Stomach smooth muscle (tissue), 2 donors: ENCODE data around the gene C3orf52.
"Not testable (repeated sequence)": the region's sequence is repeated elsewhere in the genome, so short reads cannot be mapped to it uniquely, and the experiment has no call there.

Experiments used
- H3K27ac ChIP-seq: one replicate; pipeline ENCODE4 v1.7.0; 2013; ENCODE audit warnings: mild to moderate bottlenecking, low read length, inconsistent platforms
- H3K27me3 ChIP-seq, 2 donors: one replicate each; pipeline ENCODE4 v1.7.0; 2013; ENCODE audit warnings: low read length in 2 of 2; ENCODE audit not compliant: insufficient read depth in 2 of 2, control insufficient read depth in 1 of 2
- H3K36me3 ChIP-seq, 2 donors: one replicate each; pipeline ENCODE4 v1.7.0; 2013; ENCODE audit warnings: low read length in 2 of 2; ENCODE audit not compliant: control insufficient read depth in 2 of 2, insufficient read depth in 2 of 2
- H3K4me1 ChIP-seq: one replicate; pipeline ENCODE4 v1.7.0; 2013; ENCODE audit warnings: low read length; ENCODE audit not compliant: control insufficient read depth, insufficient read depth
- H3K4me3 ChIP-seq, 2 donors: one replicate each; pipeline ENCODE4 v1.7.0; 2013; ENCODE audit warnings: low read length in 2 of 2
- H3K9ac ChIP-seq, 2 donors: one replicate each; pipeline ENCODE4 v1.7.0; 2013; ENCODE audit warnings: low read length in 2 of 2, mild to moderate bottlenecking in 1 of 2
- H3K9me3 ChIP-seq, 2 donors: one replicate each; pipeline ENCODE4 v1.7.0; 2013; ENCODE audit warnings: low read length in 2 of 2; ENCODE audit not compliant: control insufficient read depth in 2 of 2
- donor health status: healthy.
- donor health status: Pancreatic carcinoma.

Gene C3orf52, protein sequence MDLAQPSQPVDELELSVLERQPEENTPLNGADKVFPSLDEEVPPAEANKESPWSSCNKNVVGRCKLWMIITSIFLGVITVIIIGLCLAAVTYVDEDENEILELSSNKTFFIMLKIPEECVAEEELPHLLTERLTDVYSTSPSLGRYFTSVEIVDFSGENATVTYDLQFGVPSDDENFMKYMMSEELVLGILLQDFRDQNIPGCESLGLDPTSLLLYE

DNA sequence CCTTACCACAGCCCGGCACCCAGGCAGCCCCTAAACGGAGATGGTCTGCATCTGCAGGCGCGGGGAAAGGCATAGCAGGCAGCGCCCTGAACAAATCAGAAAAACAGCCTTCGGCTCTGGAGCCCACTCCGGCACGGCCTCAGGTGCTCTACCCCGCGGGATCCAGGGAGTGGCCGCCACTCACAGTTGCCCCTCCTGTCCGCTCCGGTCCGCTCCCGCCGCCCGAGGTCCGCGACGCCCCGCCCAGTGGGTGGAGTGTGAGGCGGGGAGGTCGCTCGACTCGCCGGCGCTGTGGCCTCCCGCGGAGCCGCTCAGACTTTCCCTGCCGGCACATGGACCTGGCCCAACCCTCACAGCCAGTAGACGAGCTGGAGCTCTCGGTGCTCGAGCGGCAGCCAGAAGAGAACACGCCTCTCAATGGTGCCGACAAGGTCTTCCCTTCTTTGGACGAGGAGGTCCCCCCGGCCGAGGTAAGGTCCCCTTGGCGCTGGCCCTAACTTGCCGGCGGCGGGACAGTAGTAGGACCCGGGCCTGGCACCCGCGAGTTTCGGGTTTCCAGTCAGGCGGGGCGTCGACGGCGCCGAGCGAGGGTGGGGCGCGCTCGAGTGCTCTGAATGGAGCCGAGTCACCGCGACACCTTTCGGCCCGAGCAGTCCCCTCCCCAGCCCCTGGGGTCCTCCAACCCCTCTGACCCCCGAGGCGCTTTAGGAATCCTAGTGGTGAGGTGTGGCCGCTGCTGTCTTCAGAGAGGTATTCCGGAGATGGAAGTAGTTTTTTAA lies at the start of gene C3orf52:
TSS of gene C3orf52 (plus strand) at position 314 of the 779 bp plus-strand sequence. CDS start at position 333, 19 bp downstream.
- no peak within 1 kb of the TSS for H3K27ac ChIP-seq

DNA sequence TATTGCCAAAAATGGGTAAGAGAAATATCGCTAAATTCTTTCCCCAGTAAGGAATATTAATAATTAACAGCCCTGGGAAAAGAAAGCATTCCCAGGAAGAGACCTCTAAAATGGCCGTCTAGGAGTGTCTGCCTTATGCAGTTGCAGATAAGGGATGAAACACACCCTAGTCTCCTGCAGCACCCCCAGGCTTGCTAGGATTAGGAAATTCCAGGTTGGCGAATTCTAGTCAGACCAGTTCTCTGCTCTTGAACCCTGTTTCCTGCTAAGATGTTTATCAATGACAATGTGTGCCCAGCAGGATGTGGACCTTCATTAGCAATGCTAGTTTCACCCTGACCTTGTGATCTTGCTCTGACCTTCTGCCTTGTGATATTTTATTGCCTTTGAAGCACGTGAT lies 49.0 kb upstream of the C3orf52 start:
- H3K9me3 ChIP-seq, H3K27ac ChIP-seq, H3K4me1 ChIP-seq, H3K4me3 ChIP-seq, H3K36me3 ChIP-seq, H3K27me3 ChIP-seq, H3K9ac ChIP-seq: not testable (repeated sequence)

More for the DNA sequence above, at the start of gene C3orf52:
- Histone ChIP-seq H3K9me3 (no peaks in the 10 kb centered on the region), H3K27me3 (no peaks in the 10 kb centered on the region), H3K4me3 (peak within 1 kb of the TSS; percentile 77 to 83), H3K36me3 (no peaks in the 10 kb centered on the region), H3K4me1 (peaks cover 9% of the 10 kb centered on the region), H3K9ac (peak within 1 kb of the TSS; percentile 48 to 62)

DNA sequence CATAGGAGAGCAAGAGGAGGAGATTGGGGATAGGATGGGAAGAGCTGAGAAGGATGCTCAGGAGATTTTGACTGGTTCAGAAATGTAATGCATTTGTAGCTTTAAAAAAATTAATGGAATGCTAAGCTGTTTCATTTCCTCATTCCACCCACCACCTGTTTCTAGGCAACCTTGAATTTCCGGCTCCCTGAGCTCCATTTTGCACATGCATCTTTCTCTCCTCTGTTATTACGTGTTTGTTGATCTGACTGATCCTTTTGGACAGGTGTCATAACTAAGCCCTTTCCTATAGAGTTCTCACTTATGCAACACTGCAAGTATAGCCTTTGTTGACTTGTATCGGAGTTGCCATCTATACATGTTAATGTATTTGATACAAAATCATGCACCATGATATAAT lies 47.3 kb upstream of the C3orf52 start:
- H3K4me1 ChIP-seq, result no peaks in the 10 kb centered on the region
- H3K27me3 ChIP-seq, result no peaks in the 10 kb centered on the region
- H3K9ac ChIP-seq, result no peak overlapping the region

DNA sequence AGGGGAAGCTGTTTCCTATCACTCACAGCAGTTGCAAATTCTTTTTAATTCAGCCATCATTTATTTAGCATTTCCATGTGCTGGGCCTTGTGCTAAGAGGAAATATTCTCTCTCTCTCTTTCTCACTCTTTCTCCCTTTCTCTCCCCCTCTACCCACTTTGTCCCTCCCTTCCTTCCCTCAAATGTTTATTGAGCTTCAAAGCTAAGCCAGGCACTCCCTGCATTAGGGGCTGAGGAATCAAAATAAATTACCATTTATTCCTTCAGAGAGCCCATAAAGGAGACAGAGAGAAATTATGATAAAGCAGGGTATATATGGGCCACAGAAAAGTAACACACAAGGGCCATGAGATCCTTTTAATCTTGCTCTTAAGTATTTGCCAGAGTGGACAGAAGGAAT lies 44.9 kb upstream of the C3orf52 start:
- no peaks in the 10 kb centered on the region for H3K4me1 ChIP-seq
- no peaks in the 10 kb centered on the region for H3K9me3 ChIP-seq
- no peaks in the 10 kb centered on the region for H3K27me3 ChIP-seq
- no peak overlapping the region for H3K27ac ChIP-seq
- no peak overlapping the region for H3K9ac ChIP-seq
- no peak overlapping the region for H3K4me3 ChIP-seq
- no peaks in the 10 kb centered on the region for H3K36me3 ChIP-seq

More for the DNA sequence above, 47.3 kb upstream of the C3orf52 start:
- Histone ChIP-seq H3K4me3 (no peak overlapping the region), H3K9me3 (no peaks in the 10 kb centered on the region), H3K27ac (no peak overlapping the region), H3K36me3 (no peaks in the 10 kb centered on the region)

DNA sequence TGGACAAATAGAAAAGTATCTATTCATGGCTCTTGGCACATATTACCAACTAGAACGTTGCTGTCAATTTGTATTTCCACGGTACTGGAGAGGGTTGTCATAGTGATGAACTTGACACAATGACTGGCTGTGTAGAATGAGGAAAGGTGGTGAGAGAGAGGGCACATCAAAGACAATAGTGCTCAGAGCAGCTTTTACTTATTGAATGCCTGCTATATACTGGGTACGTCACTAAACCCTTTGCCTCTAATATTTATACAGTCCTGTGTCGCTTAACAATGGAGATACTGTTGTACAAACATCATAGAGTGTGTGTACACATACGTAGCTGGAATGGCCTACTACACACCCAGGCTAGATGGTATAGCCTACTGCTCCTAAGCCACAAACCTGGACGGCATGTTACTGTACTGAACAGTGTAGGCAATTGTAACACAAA lies 43.3 kb upstream of the C3orf52 start:
- Histone ChIP-seq H3K4me1 (no peaks in the 10 kb centered on the region), H3K27ac (no peak overlapping the region), H3K36me3 (no peaks in the 10 kb centered on the region), H3K9ac (no peak overlapping the region), H3K9me3 (no peaks in the 10 kb centered on the region), H3K4me3 (no peak overlapping the region), H3K27me3 (no peaks in the 10 kb centered on the region)

DNA sequence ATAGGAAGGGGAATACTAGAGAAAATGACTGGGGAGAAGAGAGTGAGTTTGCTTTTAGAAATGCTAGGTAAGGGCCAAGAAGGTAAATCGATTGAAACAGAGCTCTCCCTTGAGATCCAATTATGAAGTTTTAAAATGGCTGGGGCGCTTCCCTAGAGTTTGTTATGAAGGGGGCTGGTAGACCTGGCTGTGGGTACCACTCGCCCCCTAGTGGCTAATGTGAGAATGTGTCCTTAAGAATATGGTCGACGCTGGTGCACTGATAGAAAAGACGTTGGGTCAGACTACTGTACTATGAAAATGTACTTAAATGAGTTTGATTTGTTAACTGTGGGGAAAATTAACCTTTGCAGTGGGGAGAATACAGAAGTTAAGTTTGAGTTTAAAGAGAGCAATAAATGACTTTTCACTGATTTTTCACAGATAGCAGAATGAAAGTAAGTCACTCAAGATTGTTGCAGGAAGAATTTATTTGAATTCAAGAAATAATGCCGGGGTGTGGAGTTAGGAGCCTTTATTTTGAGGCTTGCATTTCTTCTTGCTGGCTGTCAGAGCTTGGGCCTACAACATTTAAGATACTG lies 42.5 kb upstream of the C3orf52 start:
- H3K9me3 ChIP-seq, result no peaks in the 10 kb centered on the region
- H3K9ac ChIP-seq, result no peak overlapping the region
- no peak overlapping the region for H3K27ac ChIP-seq
- peak overlapping the region; percentile 44 to 50 for H3K4me3 ChIP-seq
- H3K4me1 ChIP-seq, result no peaks in the 10 kb centered on the region
- no peaks in the 10 kb centered on the region for H3K27me3 ChIP-seq
- H3K36me3 ChIP-seq, result no peaks in the 10 kb centered on the region

DNA sequence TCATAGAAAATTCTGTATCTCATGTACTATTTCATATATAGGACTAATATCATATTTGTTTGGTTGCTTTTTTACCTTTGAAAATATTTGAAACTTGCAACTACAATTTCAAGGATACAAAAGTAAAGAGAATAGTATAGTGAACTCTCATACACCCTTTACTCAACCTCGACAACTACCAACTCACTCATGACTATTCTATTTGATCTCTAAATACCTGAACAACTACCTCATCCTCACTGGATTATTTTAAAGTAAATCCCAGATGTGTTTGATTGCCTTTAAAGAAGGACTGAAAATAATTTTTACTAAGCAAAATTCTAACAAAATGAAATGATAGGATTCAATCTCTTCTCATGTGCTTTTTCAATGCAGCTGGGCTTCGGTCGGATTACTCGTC lies 39.6 kb upstream of the C3orf52 start:
- Histone ChIP-seq H3K27me3 (no peaks in the 10 kb centered on the region), H3K36me3 (no peaks in the 10 kb centered on the region), H3K27ac (no peak overlapping the region), H3K4me3 (no peak overlapping the region), H3K4me1 (no peaks in the 10 kb centered on the region), H3K9ac (no peak overlapping the region), H3K9me3 (no peaks in the 10 kb centered on the region)

DNA sequence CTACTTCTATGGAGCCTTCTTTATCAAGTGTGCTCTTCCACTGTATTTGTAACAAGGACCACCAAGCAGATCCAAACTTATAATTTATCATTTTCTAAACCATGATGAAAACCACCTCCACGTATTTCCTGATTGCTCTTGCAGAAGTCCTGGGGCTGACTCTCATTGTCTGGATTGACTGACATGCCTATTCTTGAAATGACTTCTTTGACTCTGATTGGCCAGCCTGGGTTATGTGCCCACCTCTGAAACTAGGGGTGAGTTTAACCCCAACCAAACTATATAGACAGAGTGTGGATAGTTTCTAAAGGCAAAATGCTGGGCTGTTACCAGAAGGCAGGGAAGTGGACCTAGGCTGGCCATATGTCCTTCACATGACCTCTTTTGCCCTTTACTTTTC lies 38.9 kb upstream of the C3orf52 start:
- Histone ChIP-seq H3K9ac (no peak overlapping the region), H3K4me1 (no peaks in the 10 kb centered on the region), H3K36me3 (no peaks in the 10 kb centered on the region), H3K27me3 (peaks cover 0 to 2% of the 10 kb centered on the region in 2 donors), H3K9me3 (no peaks in the 10 kb centered on the region), H3K27ac (no peak overlapping the region), H3K4me3 (no peak overlapping the region)

DNA sequence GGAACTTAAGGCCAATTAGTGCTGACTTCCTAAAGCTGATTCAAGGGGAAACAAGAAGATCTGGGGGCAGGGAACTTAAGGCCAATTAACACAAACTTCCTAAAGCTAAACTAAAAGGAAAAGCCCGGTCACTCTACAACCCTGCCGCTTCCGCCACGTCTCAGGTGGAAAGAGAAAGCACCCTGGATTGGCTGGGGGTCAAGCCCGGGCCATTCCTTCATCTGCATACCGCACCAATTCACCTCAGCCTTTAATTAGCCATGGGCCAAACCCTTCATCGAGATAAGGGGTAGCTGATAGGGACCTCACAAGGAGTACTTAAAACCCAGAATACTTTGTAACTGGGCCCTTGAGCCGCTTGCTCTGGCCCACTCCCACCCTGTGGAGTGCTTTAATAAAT lies 37.3 kb upstream of the C3orf52 start:
- Histone ChIP-seq H3K9ac (no peak overlapping the region), H3K4me3 (no peak overlapping the region), H3K27me3 (peaks cover 0 to 2% of the 10 kb centered on the region in 2 donors), H3K9me3 (no peaks in the 10 kb centered on the region), H3K27ac (no peak overlapping the region), H3K36me3 (no peaks in the 10 kb centered on the region), H3K4me1 (no peaks in the 10 kb centered on the region)

DNA sequence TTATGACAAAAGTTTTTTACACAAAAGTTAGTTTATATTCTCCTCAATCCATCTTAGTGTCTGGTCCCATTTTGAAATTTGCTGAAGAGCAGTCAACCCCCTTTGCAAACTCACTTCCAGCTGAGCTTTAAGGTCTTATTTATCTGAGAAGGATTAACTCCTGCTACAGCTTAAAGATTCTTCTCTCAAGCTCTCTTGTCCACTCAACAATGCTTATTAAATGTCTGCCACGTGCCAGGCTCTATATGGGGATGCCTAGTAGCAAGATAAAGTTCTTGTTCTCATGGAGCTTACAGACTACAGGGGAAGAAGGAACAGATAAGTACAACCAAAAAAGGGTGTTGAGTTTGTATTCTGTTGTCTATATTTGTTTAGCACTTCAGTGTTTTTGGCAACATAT lies 33.0 kb upstream of the C3orf52 start:
- H3K27ac ChIP-seq, result no peak overlapping the region
- no peaks in the 10 kb centered on the region for H3K36me3 ChIP-seq
- no peak overlapping the region for H3K4me3 ChIP-seq
- H3K9ac ChIP-seq, result no peak overlapping the region
- no peaks in the 10 kb centered on the region for H3K4me1 ChIP-seq
- no peaks in the 10 kb centered on the region for H3K9me3 ChIP-seq
- H3K27me3 ChIP-seq, result peaks cover 0 to 2% of the 10 kb centered on the region in 2 donors
